ENCODE results near the gene TRIOBP. TPM values are rescaled to one million over a fixed set of nuclear protein-coding genes. Genes with fewer than 3 reads are reported as not detected.

TRIOBP gene
- polyA plus RNA-seq, 1 donor (not counting 4 experiments of a cell fraction or from before 2014, with no cell fraction given): 22.2 TPM

DNA sequence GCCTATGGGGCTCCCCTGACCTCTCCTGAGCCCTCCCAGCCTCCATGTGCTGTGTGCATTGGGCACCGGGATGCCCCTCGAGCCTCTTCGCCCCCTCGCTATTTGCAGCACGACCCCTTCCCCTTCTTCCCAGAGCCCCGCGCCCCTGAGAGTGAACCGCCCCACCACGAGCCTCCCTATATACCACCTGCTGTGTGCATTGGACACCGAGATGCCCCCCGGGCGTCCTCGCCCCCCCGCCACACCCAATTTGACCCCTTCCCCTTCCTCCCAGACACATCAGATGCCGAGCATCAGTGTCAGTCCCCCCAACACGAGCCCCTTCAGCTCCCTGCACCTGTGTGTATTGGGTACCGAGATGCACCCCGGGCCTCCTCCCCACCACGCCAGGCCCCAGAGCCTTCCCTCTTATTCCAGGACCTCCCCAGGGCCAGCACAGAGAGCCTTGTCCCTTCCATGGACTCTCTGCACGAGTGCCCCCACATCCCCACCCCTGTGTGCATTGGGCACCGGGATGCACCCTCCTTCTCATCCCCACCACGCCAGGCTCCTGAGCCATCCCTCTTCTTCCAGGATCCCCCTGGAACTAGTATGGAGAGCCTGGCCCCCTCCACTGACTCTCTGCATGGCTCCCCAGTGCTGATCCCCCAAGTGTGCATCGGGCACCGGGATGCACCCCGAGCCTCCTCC is 28.8 kb downstream of the TRIOBP start:
- Histone ChIP-seq H3K27me3 (ENCODE audit: control insufficient read depth, extremely low read depth, insufficient read depth, low read length) (peaks cover 5% of the 10 kb centered on the region), H3K4me2 (ENCODE audit: control insufficient read depth, extremely low read depth, insufficient read depth, low read depth, low read length) (no peak overlapping the region), H2AFZ (ENCODE audit: control insufficient read depth, low read length) (no peak overlapping the region), H3K9me3 (ENCODE audit: control insufficient read depth, low read depth, low read length) (no peaks in the 10 kb centered on the region), H3K4me3 (ENCODE audit: control insufficient read depth in 2 of 3, extremely low read depth in 1 of 3, insufficient read depth in 2 of 3, low read depth in 1 of 3, low read length in 3 of 3) (no peak overlapping the region), H3K36me3 (ENCODE audit: control insufficient read depth in 2 of 2, extremely low read depth in 1 of 2, insufficient read depth in 2 of 2, low read length in 2 of 2) (no peaks in the 10 kb centered on the region), H3K9ac (ENCODE audit: control insufficient read depth, extremely low read depth, insufficient read depth, low read length) (no peak overlapping the region), H3K9me1 (ENCODE audit: control insufficient read depth, extremely low read depth, insufficient read depth, low read length) (no peaks in the 10 kb centered on the region), H4K20me1 (ENCODE audit: control insufficient read depth, extremely low read depth, insufficient read depth, low read length) (no peaks in the 10 kb centered on the region), H3K79me2 (ENCODE audit: control insufficient read depth, insufficient read depth, low read length) (no peaks in the 10 kb centered on the region), H3K4me1 (ENCODE audit: control insufficient read depth, extremely low read depth, insufficient read depth, low read length) (peaks cover 6% of the 10 kb centered on the region), H3K27ac (ENCODE audit: control insufficient read depth, insufficient read depth, low read length) (no peak overlapping the region)
- DNase-seq (ENCODE audit: low read depth, low spot score) (no peak), FAIRE-seq (no peak)
- TF ChIP-seq EZH2 (IDR thresholded peaks at IDR 0.05; ENCODE audit: low read length) (no peak), CTCF (optimal IDR thresholded peaks at IDR 0.05 in 1 of 3, IDR thresholded peaks at IDR 0.05 in 1 of 3, conservative IDR thresholded peaks at IDR 0.05 in 1 of 3; ENCODE audit: extremely low read depth in 1 of 3, insufficient read depth in 2 of 3, low read length in 3 of 3) (no peak)
- dilution Hi-C loops (cut with MboI; ENCODE audit: extremely low pct_ligation_motif_present, low sequenced_read_pairs): no loop called here

GRCh38 chr22:37726241-37726887 is 29.5 kb downstream of the TRIOBP start:
- TF ChIP-seq CTCF (optimal IDR thresholded peaks at IDR 0.05 in 1 of 3, IDR thresholded peaks at IDR 0.05 in 1 of 3, conservative IDR thresholded peaks at IDR 0.05 in 1 of 3; ENCODE audit: extremely low read depth in 1 of 3, insufficient read depth in 2 of 3, low read length in 3 of 3) (peak; percentile 6 to 64 (median 48)), EZH2 (IDR thresholded peaks at IDR 0.05; ENCODE audit: low read length) (no peak)
- Histone ChIP-seq H3K4me3 (ENCODE audit: control insufficient read depth in 2 of 3, extremely low read depth in 1 of 3, insufficient read depth in 2 of 3, low read depth in 1 of 3, low read length in 3 of 3) (no peak overlapping the region), H3K4me1 (ENCODE audit: control insufficient read depth, extremely low read depth, insufficient read depth, low read length) (peaks cover 6% of the 10 kb centered on the region), H3K27ac (ENCODE audit: control insufficient read depth, insufficient read depth, low read length) (no peak overlapping the region), H4K20me1 (ENCODE audit: control insufficient read depth, extremely low read depth, insufficient read depth, low read length) (no peaks in the 10 kb centered on the region), H3K27me3 (ENCODE audit: control insufficient read depth, extremely low read depth, insufficient read depth, low read length) (peaks cover 5% of the 10 kb centered on the region), H3K4me2 (ENCODE audit: control insufficient read depth, extremely low read depth, insufficient read depth, low read depth, low read length) (no peak overlapping the region), H3K36me3 (ENCODE audit: control insufficient read depth in 2 of 2, extremely low read depth in 1 of 2, insufficient read depth in 2 of 2, low read length in 2 of 2) (no peaks in the 10 kb centered on the region), H2AFZ (ENCODE audit: control insufficient read depth, low read length) (no peak overlapping the region), H3K9me1 (ENCODE audit: control insufficient read depth, extremely low read depth, insufficient read depth, low read length) (no peaks in the 10 kb centered on the region), H3K79me2 (ENCODE audit: control insufficient read depth, insufficient read depth, low read length) (no peaks in the 10 kb centered on the region), H3K9ac (ENCODE audit: control insufficient read depth, extremely low read depth, insufficient read depth, low read length) (no peak overlapping the region), H3K9me3 (ENCODE audit: control insufficient read depth, low read depth, low read length) (no peaks in the 10 kb centered on the region)
- dilution Hi-C loops (cut with MboI; ENCODE audit: extremely low pct_ligation_motif_present, low sequenced_read_pairs): no loop called here
- DNase-seq (ENCODE audit: low read depth, low spot score) (no peak), FAIRE-seq (peak; percentile 52)
